ENCODE measurements around the gene EIF3M. TPM values are rescaled to one million over a fixed set of nuclear protein-coding genes. Genes with fewer than 3 reads are reported as not detected.

The EIF3M gene
- total RNA-seq, 1 donor from 2014 or later, result 269 TPM

- no peaks in the 10 kb centered on the region for H3K27me3 Mint-ChIP-seq
- H3K4me1 Mint-ChIP-seq (ENCODE audit: unreplicated experiment), result no peaks in the 10 kb centered on the region
- H3K9me3 Mint-ChIP-seq, result no peaks in the 10 kb centered on the region
- no peaks in the 10 kb centered on the region for H3K36me3 Mint-ChIP-seq
- H3K4me3 Mint-ChIP-seq, result no peak overlapping the region
- TF ChIP-seq, protein P1, sequence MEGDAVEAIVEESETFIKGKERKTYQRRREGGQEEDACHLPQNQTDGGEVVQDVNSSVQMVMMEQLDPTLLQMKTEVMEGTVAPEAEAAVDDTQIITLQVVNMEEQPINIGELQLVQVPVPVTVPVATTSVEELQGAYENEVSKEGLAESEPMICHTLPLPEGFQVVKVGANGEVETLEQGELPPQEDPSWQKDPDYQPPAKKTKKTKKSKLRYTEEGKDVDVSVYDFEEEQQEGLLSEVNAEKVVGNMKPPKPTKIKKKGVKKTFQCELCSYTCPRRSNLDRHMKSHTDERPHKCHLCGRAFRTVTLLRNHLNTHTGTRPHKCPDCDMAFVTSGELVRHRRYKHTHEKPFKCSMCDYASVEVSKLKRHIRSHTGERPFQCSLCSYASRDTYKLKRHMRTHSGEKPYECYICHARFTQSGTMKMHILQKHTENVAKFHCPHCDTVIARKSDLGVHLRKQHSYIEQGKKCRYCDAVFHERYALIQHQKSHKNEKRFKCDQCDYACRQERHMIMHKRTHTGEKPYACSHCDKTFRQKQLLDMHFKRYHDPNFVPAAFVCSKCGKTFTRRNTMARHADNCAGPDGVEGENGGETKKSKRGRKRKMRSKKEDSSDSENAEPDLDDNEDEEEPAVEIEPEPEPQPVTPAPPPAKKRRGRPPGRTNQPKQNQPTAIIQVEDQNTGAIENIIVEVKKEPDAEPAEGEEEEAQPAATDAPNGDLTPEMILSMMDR (conservative IDR thresholded peaks at IDR 0.05), result no peak
- no peak overlapping the region for H3K27ac Mint-ChIP-seq
- no peak for DNase-seq (ENCODE audit: extremely low spot score, unreplicated experiment)
These were observed 27.7 kb upstream of the EIF3M start for GRCh38 chr11:32555895-32556294.

- Mint-ChIP-seq H3K27me3 (no peaks in the 10 kb centered on the region), H3K4me3 (no peak overlapping the region), H3K27ac (no peak overlapping the region), H3K9me3 (no peaks in the 10 kb centered on the region), H3K4me1 (ENCODE audit: unreplicated experiment) (peaks cover 8% of the 10 kb centered on the region), H3K36me3 (no peaks in the 10 kb centered on the region)
- TF ChIP-seq, protein P1 (conservative IDR thresholded peaks at IDR 0.05), result no peak
- DNase-seq (ENCODE audit: extremely low spot score, unreplicated experiment), result no peak
These were observed 21.8 kb upstream of the EIF3M start for GRCh38 chr11:32561835-32562234.

- Mint-ChIP-seq H3K36me3 (no peaks in the 10 kb centered on the region), H3K9me3 (no peaks in the 10 kb centered on the region), H3K27ac (no peak overlapping the region), H3K4me1 (ENCODE audit: unreplicated experiment) (peaks cover 8% of the 10 kb centered on the region), H3K27me3 (peaks cover under 1% of the 10 kb centered on the region), H3K4me3 (no peak overlapping the region)
- no peak for DNase-seq (ENCODE audit: extremely low spot score, unreplicated experiment)
- TF ChIP-seq, protein P1 (conservative IDR thresholded peaks at IDR 0.05), result no peak
These were observed 20.6 kb upstream of the EIF3M start for GRCh38 chr11:32562839-32563599.

DNA sequence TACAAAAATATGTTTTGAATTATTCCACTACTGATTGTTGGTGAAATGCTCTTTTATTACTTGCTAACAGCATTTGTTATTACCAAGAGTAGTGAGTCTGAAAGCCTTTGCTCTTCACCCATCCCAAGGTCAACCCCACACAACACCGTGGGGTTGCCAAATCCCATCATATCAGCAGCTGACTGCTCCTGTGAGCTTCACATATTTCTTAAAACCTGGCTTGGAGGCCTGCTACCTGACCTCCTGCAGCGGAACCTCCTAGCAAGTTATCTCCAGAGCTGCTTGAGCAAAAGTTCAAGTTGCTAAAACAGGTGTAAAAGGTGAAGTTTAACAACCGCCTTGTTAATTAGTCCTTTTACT lies 20.1 kb upstream of the EIF3M start:
- Mint-ChIP-seq H3K4me3 (no peak overlapping the region), H3K27ac (no peak overlapping the region), H3K27me3 (peaks cover 3% of the 10 kb centered on the region), H3K36me3 (no peaks in the 10 kb centered on the region), H3K9me3 (no peaks in the 10 kb centered on the region), H3K4me1 (ENCODE audit: unreplicated experiment) (peaks cover 8% of the 10 kb centered on the region)
- TF ChIP-seq, protein P1 (conservative IDR thresholded peaks at IDR 0.05), result no peak
- DNase-seq (ENCODE audit: extremely low spot score, unreplicated experiment), result no peak

GRCh38 chr11:32566517-32566916 lies 17.1 kb upstream of the EIF3M start:
- Mint-ChIP-seq H3K27ac (no peak overlapping the region), H3K9me3 (no peaks in the 10 kb centered on the region), H3K4me1 (ENCODE audit: unreplicated experiment) (peaks cover 13% of the 10 kb centered on the region), H3K27me3 (peaks cover 6% of the 10 kb centered on the region), H3K4me3 (no peak overlapping the region), H3K36me3 (no peaks in the 10 kb centered on the region)
- TF ChIP-seq, protein P1 (conservative IDR thresholded peaks at IDR 0.05), result no peak
- no peak for DNase-seq (ENCODE audit: extremely low spot score, unreplicated experiment)

Measured in type B pancreatic cell (in vitro differentiated cells).